ENCODE data around the gene TBX6.
A peak's percentile ranks its signal among the peaks of the same experiment; 100 is the strongest.

TBX6 gene

GRCh38 chr16:30068333-30068732 lies 23.4 kb downstream of the TBX6 start:
- H3K27me3 ChIP-seq (replicated peaks; ENCODE audit: control insufficient read depth, insufficient read depth, low read length), result no peaks in the 10 kb centered on the region
- peak overlapping the region; percentile 99 for H3K4me3 ChIP-seq (ENCODE audit: low read length)
- H3K36me3 ChIP-seq (ENCODE audit: control insufficient read depth, insufficient read depth, low read length, severe bottlenecking), result peaks cover 72% of the 10 kb centered on the region
- peak overlapping the region; percentile 100 for H3K9ac ChIP-seq (ENCODE audit: low read length)
- DNase-seq (ENCODE audit: low read depth), result no peak
- H3K9me3 ChIP-seq (ENCODE audit: control insufficient read depth, low read length), result no peaks in the 10 kb centered on the region
- peaks cover 50% of the 10 kb centered on the region for H3K4me1 ChIP-seq (ENCODE audit: control insufficient read depth, insufficient read depth, low read length)

GRCh38 chr16:30067584-30067916 lies 24.2 kb downstream of the TBX6 start:
- peaks cover 64% of the 10 kb centered on the region for H3K36me3 ChIP-seq (ENCODE audit: control insufficient read depth, insufficient read depth, low read length, severe bottlenecking)
- H3K4me1 ChIP-seq (ENCODE audit: control insufficient read depth, insufficient read depth, low read length), result peaks cover 54% of the 10 kb centered on the region
- DNase-seq (ENCODE audit: low read depth), result no peak
- no peaks in the 10 kb centered on the region for H3K27me3 ChIP-seq (replicated peaks; ENCODE audit: control insufficient read depth, insufficient read depth, low read length)
- no peaks in the 10 kb centered on the region for H3K9me3 ChIP-seq (ENCODE audit: control insufficient read depth, low read length)
- H3K9ac ChIP-seq (ENCODE audit: low read length), result peak overlapping the region; percentile 100
- peak overlapping the region; percentile 99 for H3K4me3 ChIP-seq (ENCODE audit: low read length)

GRCh38 chr16:30066761-30067583 lies 24.8 kb downstream of the TBX6 start:
- Histone ChIP-seq H3K27me3 (replicated peaks; ENCODE audit: control insufficient read depth, insufficient read depth, low read length) (no peaks in the 10 kb centered on the region), H3K4me1 (ENCODE audit: control insufficient read depth, insufficient read depth, low read length) (peaks cover 54% of the 10 kb centered on the region), H3K36me3 (ENCODE audit: control insufficient read depth, insufficient read depth, low read length, severe bottlenecking) (peaks cover 59% of the 10 kb centered on the region), H3K4me3 (ENCODE audit: low read length) (peak overlapping the region; percentile 99), H3K9me3 (ENCODE audit: control insufficient read depth, low read length) (no peaks in the 10 kb centered on the region), H3K9ac (ENCODE audit: low read length) (peak overlapping the region; percentile 100)
- no peak for DNase-seq (ENCODE audit: low read depth)

- Histone ChIP-seq H3K36me3 (ENCODE audit: control insufficient read depth, insufficient read depth, low read length, severe bottlenecking) (peaks cover 50% of the 10 kb centered on the region), H3K27me3 (replicated peaks; ENCODE audit: control insufficient read depth, insufficient read depth, low read length) (no peaks in the 10 kb centered on the region), H3K9ac (ENCODE audit: low read length) (peak overlapping the region; percentile 100), H3K4me3 (ENCODE audit: low read length) (peak overlapping the region; percentile 99), H3K9me3 (ENCODE audit: control insufficient read depth, low read length) (no peaks in the 10 kb centered on the region), H3K4me1 (ENCODE audit: control insufficient read depth, insufficient read depth, low read length) (peaks cover 55% of the 10 kb centered on the region)
- DNase-seq (ENCODE audit: low read depth), result peak; percentile 81
Observed at GRCh38 chr16:30065943-30066760, 25.6 kb downstream of the TBX6 start.

- H3K4me1 ChIP-seq (ENCODE audit: control insufficient read depth, insufficient read depth, low read length), result peaks cover 55% of the 10 kb centered on the region
- H3K9me3 ChIP-seq (ENCODE audit: control insufficient read depth, low read length), result no peaks in the 10 kb centered on the region
- peak within 1 kb of the TSS; percentile 100 for H3K9ac ChIP-seq (ENCODE audit: low read length)
- H3K4me3 ChIP-seq (ENCODE audit: low read length), result peak within 1 kb of the TSS; percentile 99
- peak; percentile 99 for DNase-seq (ENCODE audit: low read depth)
- H3K36me3 ChIP-seq (ENCODE audit: control insufficient read depth, insufficient read depth, low read length, severe bottlenecking), result peaks cover 42% of the 10 kb centered on the region
- no peaks in the 10 kb centered on the region for H3K27me3 ChIP-seq (replicated peaks; ENCODE audit: control insufficient read depth, insufficient read depth, low read length)
Observed at GRCh38 chr16:30065102-30065942, 26.4 kb downstream of the TBX6 start, which contains the start of gene ALDOA. Gene ALDOA (plus strand): TSS chr16:30065760. CDS start chr16:30066898, 1,138 bp downstream.

GRCh38 chr16:30064729-30065101 lies 27.0 kb downstream of the TBX6 start:
- no peak for DNase-seq (ENCODE audit: low read depth)
- Histone ChIP-seq H3K27me3 (replicated peaks; ENCODE audit: control insufficient read depth, insufficient read depth, low read length) (no peaks in the 10 kb centered on the region), H3K4me1 (ENCODE audit: control insufficient read depth, insufficient read depth, low read length) (peaks cover 54% of the 10 kb centered on the region), H3K4me3 (ENCODE audit: low read length) (peak overlapping the region; percentile 89), H3K9ac (ENCODE audit: low read length) (peak overlapping the region; percentile 100), H3K36me3 (ENCODE audit: control insufficient read depth, insufficient read depth, low read length, severe bottlenecking) (peaks cover 36% of the 10 kb centered on the region), H3K9me3 (ENCODE audit: control insufficient read depth, low read length) (no peaks in the 10 kb centered on the region)

- H3K36me3 ChIP-seq (ENCODE audit: control insufficient read depth, insufficient read depth, low read length, severe bottlenecking), result peaks cover 30% of the 10 kb centered on the region
- peak overlapping the region; percentile 89 for H3K4me3 ChIP-seq (ENCODE audit: low read length)
- H3K9me3 ChIP-seq (ENCODE audit: control insufficient read depth, low read length), result no peaks in the 10 kb centered on the region
- peak overlapping the region; percentile 100 for H3K9ac ChIP-seq (ENCODE audit: low read length)
- H3K27me3 ChIP-seq (replicated peaks; ENCODE audit: control insufficient read depth, insufficient read depth, low read length), result no peaks in the 10 kb centered on the region
- H3K4me1 ChIP-seq (ENCODE audit: control insufficient read depth, insufficient read depth, low read length), result peaks cover 48% of the 10 kb centered on the region
- DNase-seq (ENCODE audit: low read depth), result peak; percentile 46
Observed at GRCh38 chr16:30063893-30064728, 27.6 kb downstream of the TBX6 start.

- peaks cover 23% of the 10 kb centered on the region for H3K36me3 ChIP-seq (ENCODE audit: control insufficient read depth, insufficient read depth, low read length, severe bottlenecking)
- H3K9ac ChIP-seq (ENCODE audit: low read length), result peak overlapping the region; percentile 100
- DNase-seq (ENCODE audit: low read depth), result no peak
- H3K4me3 ChIP-seq (ENCODE audit: low read length), result peak overlapping the region; percentile 89
- H3K4me1 ChIP-seq (ENCODE audit: control insufficient read depth, insufficient read depth, low read length), result peaks cover 40% of the 10 kb centered on the region
- H3K27me3 ChIP-seq (replicated peaks; ENCODE audit: control insufficient read depth, insufficient read depth, low read length), result no peaks in the 10 kb centered on the region
- H3K9me3 ChIP-seq (ENCODE audit: control insufficient read depth, low read length), result no peaks in the 10 kb centered on the region
Observed at GRCh38 chr16:30063278-30063892, 28.3 kb downstream of the TBX6 start.

GRCh38 chr16:30060836-30061554 lies 30.7 kb downstream of the TBX6 start:
- H3K36me3 ChIP-seq (ENCODE audit: control insufficient read depth, insufficient read depth, low read length, severe bottlenecking), result no peaks in the 10 kb centered on the region
- no peak overlapping the region for H3K4me3 ChIP-seq (ENCODE audit: low read length)
- H3K9ac ChIP-seq (ENCODE audit: low read length), result no peak overlapping the region
- no peaks in the 10 kb centered on the region for H3K27me3 ChIP-seq (replicated peaks; ENCODE audit: control insufficient read depth, insufficient read depth, low read length)
- peaks cover 28% of the 10 kb centered on the region for H3K4me1 ChIP-seq (ENCODE audit: control insufficient read depth, insufficient read depth, low read length)
- no peaks in the 10 kb centered on the region for H3K9me3 ChIP-seq (ENCODE audit: control insufficient read depth, low read length)
- no peak for DNase-seq (ENCODE audit: low read depth)

Measured in adipocyte (in vitro differentiated cells).